Daoy (cell line): Measurements from ENCODE around the gene ATP8A2. TPM values are rescaled to one million over a fixed set of nuclear protein-coding genes. Genes with fewer than 3 reads are reported as not detected.

Experiments
- DNase-seq: peaks from one replicate; pipeline ENCODE4 v3.0.0-alpha.2; 2015; ENCODE audit warnings: low read depth
- total RNA-seq: library from RNA; depleted of rRNA; stranded (reverse); fragments of >200 nt; shearing (Covaris generic); gene quantifications from 2 replicates; pipeline ENCODE4 v1.2.3, GENCODE V29; 2014

ATP8A2 gene
- total RNA-seq, 1 experiment from 2014 or later, result 2.7 TPM

GRCh38 chr13:25881136-25881926 is 509.6 kb downstream of the ATP8A2 start:
- DNase-seq, result peak; percentile 61

- DNase-seq, result peak; percentile 48
Measured at GRCh38 chr13:25881971-25882451, 510.2 kb downstream of the ATP8A2 start.

GRCh38 chr13:25882466-25883357 is 510.9 kb downstream of the ATP8A2 start:
- peak; percentile 68 for DNase-seq

- no peak for DNase-seq
Measured at GRCh38 chr13:25885418-25885817, 513.6 kb downstream of the ATP8A2 start.

GRCh38 chr13:25886438-25887214 is 514.9 kb downstream of the ATP8A2 start:
- DNase-seq, result peak; percentile 83

- DNase-seq, result no peak
Measured at GRCh38 chr13:25887962-25888655, 516.3 kb downstream of the ATP8A2 start.

- no peak for DNase-seq
Measured at GRCh38 chr13:25890671-25891212, 519.0 kb downstream of the ATP8A2 start.

- no peak for DNase-seq
Measured at GRCh38 chr13:25898991-25899390, 527.2 kb downstream of the ATP8A2 start.

GRCh38 chr13:25899464-25899863 is 527.7 kb downstream of the ATP8A2 start:
- no peak for DNase-seq

- DNase-seq, result no peak
Measured at GRCh38 chr13:25899952-25900351, 528.2 kb downstream of the ATP8A2 start.

GRCh38 chr13:25901460-25902376 is 529.9 kb downstream of the ATP8A2 start:
- DNase-seq, result peak; percentile 74

GRCh38 chr13:25902455-25902854 is 530.7 kb downstream of the ATP8A2 start:
- no peak for DNase-seq

GRCh38 chr13:25902891-25903341 is 531.1 kb downstream of the ATP8A2 start:
- no peak for DNase-seq

- no peak for DNase-seq
Measured at GRCh38 chr13:25904830-25905229, 533.1 kb downstream of the ATP8A2 start.

- no peak for DNase-seq
Measured at GRCh38 chr13:25905611-25906010, 533.8 kb downstream of the ATP8A2 start.

GRCh38 chr13:25906191-25906661 is 534.5 kb downstream of the ATP8A2 start:
- no peak for DNase-seq

- no peak for DNase-seq
Measured at GRCh38 chr13:25908366-25908765, 536.6 kb downstream of the ATP8A2 start.

- DNase-seq, result no peak
Measured at GRCh38 chr13:25910243-25910642, 538.5 kb downstream of the ATP8A2 start.

GRCh38 chr13:25910991-25911419 is 539.2 kb downstream of the ATP8A2 start:
- no peak for DNase-seq
